Activated CD4-positive, alpha-beta T cell treated with anti-CD3 and anti-CD28 coated beads, Interleukin-2, amount 10 ng/mL, durations not matched to agents 24 days and 14 days (primary cell): ENCODE measurements around the gene MEX3A. TPM values are rescaled to one million over a fixed set of nuclear protein-coding genes. Genes with fewer than 3 reads are reported as not detected.
A peak's percentile ranks its signal among the peaks of the same experiment; 100 is the strongest.
"Not testable (repeated sequence)": the region's sequence is repeated elsewhere in the genome, so short reads cannot be mapped to it uniquely, and the experiment has no call there.

Experiments
- DNase-seq: peaks from one replicate; pipeline ENCODE4 v3.0.0; 2022
- H3K27ac Mint-ChIP-seq: one replicate; pipeline ENCODE4 v1.8.0; 2022; ENCODE audit warnings: mild to moderate bottlenecking, mixed read lengths
- H3K27me3 Mint-ChIP-seq: one replicate; pipeline ENCODE4 v1.8.0; 2022; ENCODE audit warnings: mixed read lengths
- H3K36me3 Mint-ChIP-seq: one replicate; pipeline ENCODE4 v1.8.0; 2022; ENCODE audit warnings: low read depth, mild to moderate bottlenecking, mixed read lengths
- H3K4me1 Mint-ChIP-seq: one replicate; pipeline ENCODE4 v1.8.0; 2021; ENCODE audit warnings: mixed read lengths
- H3K4me3 Mint-ChIP-seq: one replicate; pipeline ENCODE4 v1.8.0; 2022; ENCODE audit warnings: mild to moderate bottlenecking, moderate library complexity, mixed read lengths
- H3K9me3 Mint-ChIP-seq: one replicate; pipeline ENCODE4 v1.8.0; 2021; ENCODE audit warnings: mixed read lengths
- intact Hi-C: fragments of 100-400 bp; cut with micrococcal nuclease; formaldehyde crosslinking; loops from one replicate; pipeline ENCODE4 v1.15.1; 2023
- total RNA-seq: library from RNA; stranded (reverse); gene quantifications from 2 replicates; pipeline ENCODE4 v1.2.3, GENCODE V29; 2022

The MEX3A gene, protein sequence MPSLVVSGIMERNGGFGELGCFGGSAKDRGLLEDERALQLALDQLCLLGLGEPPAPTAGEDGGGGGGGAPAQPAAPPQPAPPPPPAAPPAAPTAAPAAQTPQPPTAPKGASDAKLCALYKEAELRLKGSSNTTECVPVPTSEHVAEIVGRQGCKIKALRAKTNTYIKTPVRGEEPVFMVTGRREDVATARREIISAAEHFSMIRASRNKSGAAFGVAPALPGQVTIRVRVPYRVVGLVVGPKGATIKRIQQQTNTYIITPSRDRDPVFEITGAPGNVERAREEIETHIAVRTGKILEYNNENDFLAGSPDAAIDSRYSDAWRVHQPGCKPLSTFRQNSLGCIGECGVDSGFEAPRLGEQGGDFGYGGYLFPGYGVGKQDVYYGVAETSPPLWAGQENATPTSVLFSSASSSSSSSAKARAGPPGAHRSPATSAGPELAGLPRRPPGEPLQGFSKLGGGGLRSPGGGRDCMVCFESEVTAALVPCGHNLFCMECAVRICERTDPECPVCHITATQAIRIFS
- 0.24 and 0.84 TPM in 2 replicates for total RNA-seq

DNA sequence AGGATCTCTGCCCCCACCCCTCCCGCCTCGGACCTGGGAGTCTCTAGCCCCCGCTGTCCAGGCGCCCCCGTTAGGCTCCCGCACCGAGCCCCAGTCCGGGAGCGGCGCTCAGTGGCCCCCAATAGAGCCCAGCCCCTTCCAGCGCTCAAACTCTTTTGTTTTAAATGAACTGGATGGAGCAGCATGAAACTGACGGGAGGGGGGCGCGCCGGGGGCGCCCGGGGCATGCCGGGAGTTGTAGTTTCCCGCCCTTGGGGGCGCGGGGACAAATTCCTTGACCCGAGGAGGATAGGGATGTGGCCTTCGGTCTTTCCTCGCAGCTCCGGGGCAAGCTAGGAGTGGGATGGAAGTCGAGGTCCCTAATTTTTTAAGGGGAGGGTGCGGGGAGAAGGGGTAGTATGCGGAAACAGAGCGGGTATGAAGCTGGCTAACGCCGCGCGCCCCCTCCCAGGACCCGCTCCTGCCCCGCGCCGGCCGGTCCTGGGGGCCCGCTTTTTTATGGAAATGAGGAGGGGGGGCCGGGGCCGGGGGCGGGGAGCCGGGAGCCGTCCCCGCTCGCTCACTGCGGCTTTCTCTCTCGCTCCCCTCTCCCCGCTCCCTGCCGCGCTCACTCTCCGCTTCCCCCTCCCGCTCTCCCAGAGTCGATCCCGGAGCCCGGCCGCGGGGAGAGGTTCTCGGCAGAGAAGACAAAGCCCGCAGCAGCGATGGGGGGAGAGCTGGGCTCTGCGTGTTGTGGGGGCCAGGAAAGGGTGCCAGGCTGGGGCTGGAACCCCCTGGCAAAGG lies at the start of gene MEX3A:
Gene MEX3A, minus strand, starts transcription at position 157 of the 783 bp plus-strand sequence. CDS start 467 bp downstream, outside the sequence.
- peak; percentile 90 for DNase-seq
- Mint-ChIP-seq H3K27ac (no peak within 1 kb of the TSS), H3K4me3 (peak within 1 kb of the TSS; percentile 87), H3K9me3 (no peaks in the 10 kb centered on the region), H3K36me3 (no peaks in the 10 kb centered on the region), H3K4me1 (peaks cover 9% of the 10 kb centered on the region), H3K27me3 (peaks cover 76% of the 10 kb centered on the region)
- intact Hi-C loops, result loop anchor here (1.0 kb wide), 1 partner anchor 28 kb away; the partner anchor contains the start of gene LAMTOR2

- Mint-ChIP-seq H3K27ac (no peak overlapping the region), H3K36me3 (peaks cover 2% of the 10 kb centered on the region), H3K4me3 (no peak overlapping the region), H3K9me3 (no peaks in the 10 kb centered on the region), H3K4me1 (peaks cover 37% of the 10 kb centered on the region), H3K27me3 (peaks cover 4% of the 10 kb centered on the region)
- DNase-seq, result no peak
- intact Hi-C loops, result loop anchor here (1.0 kb wide), 2 partner anchors 16 to 40 kb away; no protein-coding TSS in a partner anchor
Observed at GRCh38 chr1:156130578-156130942, 48.3 kb upstream of the MEX3A start.

- peaks cover 2% of the 10 kb centered on the region for H3K36me3 Mint-ChIP-seq
- peaks cover 4% of the 10 kb centered on the region for H3K27me3 Mint-ChIP-seq
- no peaks in the 10 kb centered on the region for H3K9me3 Mint-ChIP-seq
- peak; percentile 94 for DNase-seq
- H3K4me3 Mint-ChIP-seq, result no peak overlapping the region
- intact Hi-C loops, result loop anchor here (1.0 kb wide), 2 partner anchors 16 to 40 kb away; no protein-coding TSS in a partner anchor
- H3K27ac Mint-ChIP-seq, result peak overlapping the region; percentile 64
- peaks cover 43% of the 10 kb centered on the region for H3K4me1 Mint-ChIP-seq
Observed at GRCh38 chr1:156129687-156130577, 47.7 kb upstream of the MEX3A start.

DNA sequence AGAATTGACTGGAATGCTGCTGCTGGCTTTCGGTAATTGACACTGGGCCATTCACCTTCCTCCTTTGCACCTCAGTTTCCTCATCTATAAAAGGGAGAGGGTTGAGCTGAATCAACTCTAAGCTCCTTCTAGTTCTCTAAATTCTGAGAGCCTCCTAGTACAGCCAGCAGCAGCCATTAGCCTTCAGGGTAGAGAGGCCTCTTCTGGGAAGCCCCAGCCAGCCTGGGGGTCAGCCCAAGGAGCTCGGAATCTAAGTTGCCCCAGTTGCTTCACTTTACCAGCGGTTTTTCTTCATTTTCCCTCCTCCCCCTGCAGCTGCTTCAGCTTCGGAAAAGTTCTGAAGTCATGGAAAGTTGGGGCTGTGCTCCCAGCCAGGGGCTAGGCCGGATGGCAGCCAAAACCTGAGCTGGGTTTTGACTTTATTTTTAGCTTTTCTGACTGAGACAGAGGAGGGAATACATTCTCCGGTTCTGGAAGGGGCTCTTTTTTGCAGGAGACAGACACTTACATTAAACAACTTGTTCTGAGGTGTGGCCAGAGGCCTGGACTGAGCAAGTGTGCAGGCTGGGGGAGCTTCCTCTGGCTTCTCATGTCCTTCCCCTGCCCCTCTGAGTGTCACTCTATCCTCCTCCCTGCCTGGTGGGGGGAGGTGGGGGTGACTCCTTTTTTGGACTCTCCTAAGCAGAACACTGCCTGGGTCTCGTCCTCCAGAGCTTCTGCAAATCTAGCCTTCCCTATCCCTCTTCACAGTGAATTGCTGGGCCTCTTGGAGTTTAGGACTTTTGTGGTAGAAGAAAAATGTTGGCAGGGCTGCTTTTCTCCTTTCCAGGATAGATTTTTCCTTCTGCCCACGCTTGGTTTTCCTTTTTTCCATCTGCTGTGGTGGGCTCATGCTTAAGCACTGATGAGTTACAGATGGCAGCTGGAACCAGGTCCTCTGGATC lies 46.7 kb upstream of the MEX3A start:
- DNase-seq, result no peak
- no peak overlapping the region for H3K27ac Mint-ChIP-seq
- H3K4me3 Mint-ChIP-seq, result peak overlapping the region; percentile 28
- H3K4me1 Mint-ChIP-seq, result peaks cover 53% of the 10 kb centered on the region
- intact Hi-C loops, result no loop called here
- no peaks in the 10 kb centered on the region for H3K9me3 Mint-ChIP-seq
- peaks cover 2% of the 10 kb centered on the region for H3K36me3 Mint-ChIP-seq
- H3K27me3 Mint-ChIP-seq, result peaks cover 3% of the 10 kb centered on the region

DNA sequence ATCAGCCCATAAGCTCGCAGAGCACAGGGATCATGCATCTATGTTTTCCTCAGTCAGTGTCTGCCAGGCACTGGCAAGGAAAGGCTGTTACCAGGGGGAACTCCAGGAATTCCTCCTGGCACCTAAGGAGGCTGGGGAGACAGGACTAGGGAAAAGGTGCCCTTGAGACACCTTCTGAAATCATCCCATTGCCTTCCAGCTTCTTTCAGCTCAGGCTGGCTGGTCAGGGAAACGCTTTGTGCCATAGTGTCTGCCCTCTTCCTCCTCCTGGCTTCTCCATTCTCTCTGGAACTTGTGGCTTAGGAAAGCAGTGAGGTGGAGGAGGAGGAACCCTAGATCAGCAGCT lies 46.0 kb upstream of the MEX3A start:
- H3K27ac Mint-ChIP-seq, result no peak overlapping the region
- no peaks in the 10 kb centered on the region for H3K36me3 Mint-ChIP-seq
- DNase-seq, result no peak
- H3K4me1 Mint-ChIP-seq, result peaks cover 59% of the 10 kb centered on the region
- no peaks in the 10 kb centered on the region for H3K9me3 Mint-ChIP-seq
- intact Hi-C loops, result no loop called here
- peak overlapping the region; percentile 28 for H3K4me3 Mint-ChIP-seq
- H3K27me3 Mint-ChIP-seq, result peaks cover 5% of the 10 kb centered on the region

DNA sequence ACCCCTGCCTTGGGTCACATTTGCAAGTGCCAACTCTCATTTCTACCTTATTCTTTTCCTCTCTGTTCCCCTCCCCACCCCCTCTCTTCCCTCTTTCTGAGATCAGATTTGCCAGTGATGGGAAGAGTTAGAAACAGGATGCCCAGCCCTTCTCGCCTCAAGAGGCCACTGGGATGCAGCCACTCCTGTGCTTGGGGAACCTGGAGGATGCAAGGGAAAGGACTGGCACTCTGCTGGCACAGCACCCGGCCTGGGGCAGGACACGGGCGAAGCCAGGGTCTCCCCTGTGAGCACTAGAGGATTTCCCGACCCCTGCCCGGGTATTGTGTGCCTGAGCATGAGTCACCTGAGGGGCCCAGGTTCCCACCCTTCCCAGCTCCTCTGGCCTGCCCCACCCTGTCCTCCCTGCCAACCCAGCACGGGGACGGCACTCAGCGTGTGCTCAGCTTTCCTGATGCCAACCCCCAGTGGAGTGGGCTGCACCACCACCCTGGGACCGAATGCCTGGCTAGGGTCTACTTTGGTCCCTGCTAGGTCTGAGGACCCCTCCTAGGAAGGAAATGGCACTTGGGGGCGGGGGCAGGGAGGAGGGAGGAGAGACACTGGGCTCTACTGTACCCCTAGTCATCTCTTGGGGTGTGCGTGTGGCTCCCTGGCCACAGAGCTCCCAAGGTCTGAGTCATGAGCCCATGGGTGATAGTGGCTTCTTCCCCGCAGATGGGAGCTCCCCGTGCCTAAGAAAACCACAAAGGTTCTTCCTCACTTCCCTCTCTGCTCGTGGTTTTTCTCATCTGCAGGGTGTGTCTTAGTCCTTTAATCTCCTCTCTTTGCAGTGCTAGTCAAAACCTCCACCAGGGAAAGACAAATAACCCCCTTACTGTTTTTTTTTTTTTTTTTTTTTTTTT lies 44.6 kb upstream of the MEX3A start:
- Mint-ChIP-seq H3K9me3 (no peaks in the 10 kb centered on the region), H3K27ac (peak overlapping the region; percentile 91), H3K36me3 (no peaks in the 10 kb centered on the region), H3K4me3 (peak overlapping the region; percentile 57), H3K4me1 (peaks cover 66% of the 10 kb centered on the region), H3K27me3 (peaks cover 11% of the 10 kb centered on the region)
- intact Hi-C loops, result loop anchor here (1.0 kb wide), 4 partner anchors 13 to 96 kb away; partner anchors contain the start of gene LMNA
- peak; percentile 95 for DNase-seq

DNA sequence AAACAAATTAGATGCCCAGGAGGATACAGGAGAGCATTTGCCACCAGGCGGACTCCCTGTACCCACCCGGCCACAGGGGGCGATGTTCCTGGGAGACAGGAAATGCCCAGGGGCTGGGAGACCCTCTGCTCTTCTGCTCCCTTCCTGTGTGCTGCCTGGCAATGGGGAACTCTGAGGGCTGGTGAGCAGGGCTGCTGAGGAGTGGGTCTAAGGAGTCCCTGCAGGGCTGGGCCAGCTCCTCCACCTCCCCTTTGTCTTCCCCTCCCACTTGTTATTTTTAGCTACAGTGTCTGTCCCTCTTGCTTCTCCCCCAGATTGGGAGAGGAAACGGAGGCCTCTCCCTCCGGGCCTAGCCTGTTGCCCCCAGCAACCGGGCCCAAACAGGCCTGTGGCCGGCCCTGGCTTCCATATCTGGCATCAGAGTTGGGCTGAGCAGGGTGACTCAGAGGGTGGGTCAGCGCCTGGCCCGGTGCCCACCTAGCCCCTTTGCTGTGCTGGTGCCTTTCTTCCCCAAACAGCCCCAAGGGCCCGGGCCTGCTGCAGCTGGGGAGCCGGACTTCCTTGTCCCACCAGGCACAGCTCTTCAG lies 43.9 kb upstream of the MEX3A start:
- DNase-seq, result peak; percentile 86
- intact Hi-C loops, result no loop called here
- Mint-ChIP-seq H3K36me3 (no peaks in the 10 kb centered on the region), H3K27ac (peak overlapping the region; percentile 79), H3K4me1 (peaks cover 66% of the 10 kb centered on the region), H3K4me3 (peak overlapping the region; percentile 18), H3K27me3 (peaks cover 11% of the 10 kb centered on the region), H3K9me3 (no peaks in the 10 kb centered on the region)

DNA sequence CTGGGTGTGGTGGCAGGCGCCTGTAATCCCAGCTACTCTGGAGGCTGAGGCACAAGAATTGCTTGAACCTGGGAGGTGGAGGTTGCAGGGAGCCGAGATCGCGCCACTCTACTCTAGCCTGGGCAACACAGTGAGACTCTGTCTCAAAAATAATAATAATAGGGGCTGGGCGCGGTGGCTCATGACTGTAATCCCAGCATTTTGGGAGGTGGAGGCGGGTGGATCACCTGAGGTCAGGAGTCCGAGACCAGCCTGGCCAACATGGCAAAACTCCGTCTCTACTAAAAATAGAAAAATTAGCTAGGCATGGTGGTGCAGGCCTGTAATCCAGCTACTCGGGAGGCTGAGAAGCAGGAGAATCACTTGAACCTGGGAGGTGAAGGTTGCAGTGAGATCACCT lies 43.3 kb upstream of the MEX3A start:
- not testable (repeated sequence) for H3K36me3 Mint-ChIP-seq, H3K27ac Mint-ChIP-seq

GRCh38 chr1:156124557-156125483 lies 42.6 kb upstream of the MEX3A start:
- H3K9me3 Mint-ChIP-seq, result no peaks in the 10 kb centered on the region
- H3K27ac Mint-ChIP-seq, result peak overlapping the region; percentile 66
- no peak overlapping the region for H3K4me3 Mint-ChIP-seq
- DNase-seq, result peak; percentile 72
- no peaks in the 10 kb centered on the region for H3K36me3 Mint-ChIP-seq
- intact Hi-C loops, result no loop called here
- peaks cover 13% of the 10 kb centered on the region for H3K27me3 Mint-ChIP-seq
- H3K4me1 Mint-ChIP-seq, result peaks cover 70% of the 10 kb centered on the region

More for the DNA sequence above, 43.3 kb upstream of the MEX3A start:
- H3K4me3 Mint-ChIP-seq, DNase-seq, intact Hi-C loops, H3K9me3 Mint-ChIP-seq: not testable (repeated sequence)
- peaks cover 68% of the 10 kb centered on the region for H3K4me1 Mint-ChIP-seq
- H3K27me3 Mint-ChIP-seq, result peaks cover 11% of the 10 kb centered on the region

DNA sequence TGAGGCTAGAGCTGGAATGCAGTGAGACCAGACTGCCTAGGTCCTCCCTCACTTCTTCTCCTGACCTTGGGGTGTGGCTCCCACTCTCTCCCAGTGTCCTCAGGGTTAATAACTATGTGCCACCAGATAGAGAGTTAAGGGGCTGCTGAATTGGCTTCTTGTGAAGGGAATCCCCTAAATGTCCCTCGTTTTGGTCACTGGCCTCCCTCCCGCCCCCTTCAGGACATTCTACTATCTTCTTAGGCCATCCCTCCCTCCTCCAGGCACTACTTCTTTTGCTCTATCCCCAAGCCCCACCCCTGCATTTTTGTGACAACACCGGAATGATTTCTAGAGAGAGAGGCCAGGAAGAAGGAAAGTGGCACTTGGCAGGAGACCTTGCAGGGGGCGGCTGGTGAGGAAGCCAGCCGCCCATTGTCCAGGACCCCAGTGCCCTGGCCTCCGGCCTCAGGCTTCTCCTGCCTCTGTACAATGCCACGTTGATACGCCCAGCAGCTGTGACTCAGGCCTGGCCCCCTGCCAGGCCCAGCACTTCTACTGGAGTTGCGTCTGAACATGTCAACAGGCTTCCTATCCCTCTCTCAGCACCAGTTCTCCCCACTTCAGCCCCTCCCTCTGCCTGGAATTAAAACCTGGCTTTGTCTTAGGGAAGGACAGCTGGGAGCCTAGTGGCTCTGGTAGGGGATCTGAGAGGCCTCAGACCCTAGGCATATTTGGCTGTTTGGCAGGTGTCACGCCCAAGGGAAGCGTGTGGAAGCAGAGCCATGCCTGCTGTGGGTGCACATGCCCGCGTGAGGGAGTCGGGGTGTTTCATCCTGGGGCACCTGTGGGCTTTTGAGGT lies 41.3 kb upstream of the MEX3A start:
- intact Hi-C loops, result no loop called here
- H3K27me3 Mint-ChIP-seq, result peaks cover 13% of the 10 kb centered on the region
- peaks cover 62% of the 10 kb centered on the region for H3K4me1 Mint-ChIP-seq
- no peaks in the 10 kb centered on the region for H3K9me3 Mint-ChIP-seq
- peak overlapping the region; percentile 10 for H3K4me3 Mint-ChIP-seq
- peak overlapping the region; percentile 75 for H3K27ac Mint-ChIP-seq
- peaks cover 3% of the 10 kb centered on the region for H3K36me3 Mint-ChIP-seq
- peak; percentile 74 for DNase-seq
